ENCODE measurements around the gene RND2.
"Not testable (repeated sequence)": the region's sequence is repeated elsewhere in the genome, so short reads cannot be mapped to it uniquely, and the experiment has no call there.

RND2 gene

DNA sequence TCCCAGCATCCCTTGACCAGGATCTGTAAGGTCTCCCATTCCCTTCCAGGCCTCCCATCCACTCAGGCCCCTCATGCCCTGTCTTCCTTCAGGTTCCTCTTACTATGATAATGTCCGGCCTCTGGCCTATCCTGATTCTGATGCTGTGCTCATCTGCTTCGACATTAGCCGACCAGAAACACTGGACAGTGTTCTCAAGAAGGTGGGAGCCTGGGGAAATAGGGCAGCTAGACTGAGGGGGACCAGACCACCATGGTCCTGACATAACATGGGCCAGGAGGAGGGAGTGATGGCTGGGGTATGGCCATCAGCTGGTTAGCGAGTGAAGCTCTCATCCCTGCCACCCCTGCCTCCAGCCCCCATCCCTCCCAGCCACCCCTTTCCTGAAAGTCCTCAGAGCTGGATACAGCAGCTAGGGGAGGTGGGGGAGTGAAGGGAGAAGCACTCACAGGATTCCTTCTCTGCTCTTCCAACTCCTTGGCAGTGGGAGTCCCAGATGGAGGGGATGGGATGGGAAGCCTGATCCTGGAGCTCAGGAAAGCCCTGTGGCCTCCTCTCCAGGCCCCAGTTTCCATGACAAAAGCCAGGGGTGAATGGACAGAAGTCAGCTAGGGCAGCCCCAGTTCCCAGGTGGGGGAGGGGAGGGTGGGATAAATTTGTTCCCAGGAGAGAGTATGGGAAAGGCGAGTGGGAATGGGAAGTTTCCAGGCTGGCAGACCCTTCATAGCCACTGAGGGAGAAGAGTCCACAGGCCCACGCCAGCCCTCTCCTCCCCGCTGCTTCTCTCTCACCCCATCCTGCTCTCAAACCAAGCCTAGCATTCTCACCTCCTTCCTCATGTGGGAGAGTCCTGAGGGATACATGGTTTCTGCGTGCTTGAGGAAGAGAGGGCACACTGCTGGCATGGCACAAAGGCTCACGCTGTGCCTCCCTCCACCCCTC, 2.3 kb downstream of the RND2 start:
- no peak for DNase-seq

DNA sequence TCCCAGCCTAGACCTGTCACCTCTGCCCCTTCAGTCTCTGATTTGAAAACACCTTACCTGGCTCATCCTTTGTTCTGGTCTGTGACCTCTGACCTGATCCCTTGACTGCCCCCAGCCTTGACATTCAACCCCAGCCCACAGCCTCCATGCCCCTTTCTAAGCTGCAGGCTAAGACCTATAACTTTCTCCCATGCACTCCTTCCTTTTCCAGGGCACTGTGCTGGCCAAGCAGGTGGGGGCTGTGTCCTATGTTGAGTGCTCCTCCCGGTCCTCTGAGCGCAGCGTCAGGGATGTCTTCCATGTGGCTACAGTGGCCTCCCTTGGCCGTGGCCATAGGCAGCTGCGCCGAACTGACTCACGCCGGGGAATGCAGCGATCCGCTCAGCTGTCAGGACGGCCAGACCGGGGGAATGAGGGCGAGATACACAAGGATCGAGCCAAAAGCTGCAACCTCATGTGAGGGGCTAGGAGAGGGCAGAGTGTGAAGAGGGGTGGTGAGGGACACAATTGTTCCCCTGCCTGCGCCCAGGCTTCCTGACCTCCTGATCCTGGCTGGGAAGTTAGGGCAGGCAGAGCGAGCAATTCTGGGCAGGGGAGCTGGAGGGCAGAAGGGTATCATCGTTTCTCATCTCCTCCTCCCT, 3.3 kb downstream of the RND2 start:
- DNase-seq = no peak

DNA sequence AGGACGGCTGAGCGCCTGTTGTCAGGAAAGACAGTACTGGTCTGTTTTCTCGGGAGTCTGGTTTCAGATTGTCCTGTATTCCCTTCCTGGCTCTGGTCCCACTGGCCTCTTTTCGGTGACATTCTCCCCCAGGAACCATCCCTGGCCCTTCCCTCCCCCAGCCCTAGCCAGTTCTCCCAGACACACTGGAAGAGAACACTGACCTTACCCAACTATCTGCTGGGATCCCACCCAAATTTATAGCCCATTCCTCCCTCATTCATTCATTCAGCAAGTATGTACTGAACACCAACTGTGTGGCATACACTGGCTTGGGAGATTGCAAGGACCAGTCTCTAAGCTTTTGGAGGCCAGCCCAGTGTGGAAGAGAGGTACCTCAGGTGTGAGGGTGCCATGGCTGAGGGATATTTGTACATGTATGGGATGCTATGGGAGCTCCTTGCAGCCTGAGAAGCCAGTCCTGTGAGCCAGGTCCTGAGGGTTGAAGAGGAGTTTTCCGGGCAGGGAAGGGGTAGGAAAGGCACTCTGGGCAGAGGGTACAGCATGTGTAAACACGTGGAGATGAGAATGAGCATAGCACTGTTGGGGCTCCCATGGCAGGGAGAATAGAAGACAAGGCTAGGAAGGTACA, 5.2 kb downstream of the RND2 start:
- no peak for DNase-seq

DNA sequence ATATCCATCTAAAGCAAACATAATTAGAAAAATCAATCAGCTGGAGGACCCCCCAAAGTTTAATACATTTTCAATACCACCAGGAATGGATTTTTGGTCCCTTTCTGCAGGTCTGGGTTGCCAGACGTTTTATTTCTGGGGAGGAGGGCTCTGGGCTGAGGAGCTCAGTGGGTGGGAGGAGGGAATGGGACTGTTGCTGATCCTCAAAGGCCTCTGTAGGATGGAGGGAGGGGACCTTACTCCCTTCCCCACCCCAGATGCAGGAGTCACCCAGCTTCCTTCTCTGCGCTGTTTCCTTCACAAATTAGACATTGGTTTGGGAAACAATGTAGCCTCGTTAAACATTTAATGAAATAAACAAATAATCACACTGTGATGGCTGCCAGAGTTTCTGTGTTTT, 6.6 kb downstream of the RND2 start:
- no peak for DNase-seq

DNA sequence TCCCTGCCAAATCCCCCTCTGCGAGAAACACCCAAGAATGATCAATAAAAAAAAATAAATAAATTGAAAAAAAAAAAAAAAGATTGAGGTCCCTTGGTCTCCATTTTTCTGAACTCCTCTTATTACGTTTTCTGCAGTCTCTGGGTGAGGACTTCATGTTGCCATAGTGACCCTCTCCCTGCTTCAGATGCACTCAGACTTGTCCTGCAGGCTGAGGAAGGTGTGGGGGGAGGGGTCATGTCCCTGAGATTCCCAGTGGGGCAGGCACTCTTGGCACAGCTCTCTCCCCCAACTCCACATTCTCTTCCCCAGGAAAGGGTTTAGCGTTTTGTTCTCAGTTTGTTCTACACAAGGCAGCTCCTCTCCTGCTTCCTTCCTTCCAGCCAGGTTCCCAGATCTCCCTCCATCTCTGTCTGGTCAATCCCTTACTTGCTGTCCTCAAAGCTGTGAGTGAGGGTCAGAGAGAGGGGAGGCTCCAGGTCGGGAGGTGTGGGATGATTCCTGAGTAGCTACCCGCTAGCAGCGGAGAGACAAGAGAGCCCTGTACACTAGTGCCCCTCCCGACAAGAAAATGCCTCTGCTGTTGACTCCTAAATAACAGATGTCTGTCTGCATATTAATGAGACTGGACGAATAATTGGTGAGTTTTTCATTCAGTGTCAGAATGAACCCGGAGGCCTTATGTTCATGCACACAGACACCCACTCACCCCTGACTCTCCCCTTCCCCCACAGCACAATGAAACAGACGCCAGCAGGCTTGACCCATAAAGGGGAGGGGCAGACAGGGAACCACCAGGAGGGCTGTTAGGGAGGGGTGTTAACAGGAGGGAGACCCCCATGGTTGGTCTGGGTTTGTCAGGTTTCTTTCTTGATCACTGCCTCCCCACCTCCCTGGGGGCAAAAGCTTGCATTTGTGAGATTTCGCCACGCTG, 9.2 kb downstream of the RND2 start:
- no peak for DNase-seq

DNA sequence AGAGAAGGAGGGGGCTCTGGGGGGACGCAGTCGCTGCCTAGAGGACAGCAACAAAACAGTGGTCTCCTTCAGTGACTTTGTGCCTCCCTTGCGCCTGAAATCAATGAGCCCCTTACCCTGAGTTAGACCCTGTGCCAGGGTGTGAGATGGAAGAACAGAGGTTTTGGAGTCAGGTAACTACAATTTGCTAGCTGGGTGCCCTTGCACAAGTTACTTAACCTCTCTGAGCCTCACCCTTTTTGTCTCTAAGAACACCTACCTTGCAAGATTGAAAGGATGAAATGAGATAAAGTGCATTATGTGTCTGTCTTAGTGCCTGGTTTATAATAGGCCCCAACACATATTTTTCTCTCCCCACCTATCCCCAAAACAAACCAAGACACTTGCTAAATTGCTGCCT, 9.9 kb downstream of the RND2 start:
- no peak for DNase-seq

DNA sequence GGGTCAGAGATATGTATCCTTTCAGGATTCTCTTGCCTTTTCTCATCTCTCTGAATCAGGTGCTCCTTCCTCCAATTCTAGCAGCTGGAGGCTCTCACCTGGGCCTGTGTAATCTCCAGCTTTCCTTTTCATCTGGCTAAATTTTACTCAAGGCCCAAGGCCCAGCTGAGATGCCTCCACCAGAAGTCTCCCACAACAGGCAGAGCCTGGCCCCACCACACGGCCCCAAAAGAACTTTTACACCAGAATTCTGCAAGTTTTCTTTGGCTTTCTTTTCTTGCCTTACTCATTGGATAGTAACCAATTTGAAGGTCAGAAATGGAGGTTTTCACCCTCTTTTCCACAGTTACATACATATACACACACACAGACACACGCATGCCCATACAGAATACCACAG, 14.6 kb downstream of the RND2 start:
- DNase-seq = no peak

DNA sequence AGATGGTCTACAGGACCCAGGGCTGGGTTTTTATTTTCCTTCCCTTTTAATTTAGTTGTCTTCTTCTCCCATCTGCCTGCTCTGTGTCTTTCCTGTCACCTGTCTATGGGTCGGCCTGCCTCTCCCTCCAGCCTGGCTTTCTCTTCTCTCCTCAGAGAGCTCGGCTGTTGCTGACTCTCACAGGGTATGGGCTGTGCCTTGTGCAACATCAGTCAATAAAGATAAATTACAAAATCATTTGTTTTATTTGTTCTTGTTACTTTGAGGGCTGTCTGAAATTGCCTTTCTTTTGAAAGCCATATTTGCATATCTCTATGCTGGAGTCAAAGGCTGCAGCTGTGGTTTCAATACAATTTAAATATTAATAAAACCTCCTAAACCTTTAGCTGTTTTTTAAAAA, 15.6 kb downstream of the RND2 start:
- no peak for DNase-seq

DNA sequence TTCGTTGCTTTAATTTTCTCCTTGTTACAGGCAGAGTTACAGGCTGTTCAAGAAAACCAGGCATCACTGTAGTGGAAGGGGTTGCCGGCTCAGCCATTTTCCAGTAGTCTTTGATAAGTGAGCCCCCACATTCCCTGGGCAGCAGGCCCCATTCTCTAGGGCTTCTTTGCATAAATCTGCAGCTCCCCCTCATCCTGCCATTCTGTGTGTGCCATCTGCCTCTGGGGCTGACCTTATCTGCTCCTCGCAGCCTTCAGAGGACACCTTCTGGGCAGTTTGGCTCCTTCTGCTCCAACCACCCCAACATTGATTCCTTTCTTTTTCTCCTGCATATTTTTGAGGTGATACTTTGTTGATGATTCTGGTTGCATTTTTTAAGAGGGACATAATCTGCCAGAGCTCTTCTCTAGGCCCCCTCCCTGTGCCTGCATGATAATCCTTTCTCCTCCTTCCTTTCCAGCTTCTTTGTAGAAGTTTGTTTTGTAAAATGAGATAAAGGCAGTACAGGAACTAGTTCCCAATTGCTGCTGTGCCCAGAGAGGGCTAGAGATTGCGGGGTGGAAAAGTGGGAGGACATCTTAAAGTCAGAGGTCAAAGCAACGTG, 17.1 kb downstream of the RND2 start:
- no peak for DNase-seq

DNA sequence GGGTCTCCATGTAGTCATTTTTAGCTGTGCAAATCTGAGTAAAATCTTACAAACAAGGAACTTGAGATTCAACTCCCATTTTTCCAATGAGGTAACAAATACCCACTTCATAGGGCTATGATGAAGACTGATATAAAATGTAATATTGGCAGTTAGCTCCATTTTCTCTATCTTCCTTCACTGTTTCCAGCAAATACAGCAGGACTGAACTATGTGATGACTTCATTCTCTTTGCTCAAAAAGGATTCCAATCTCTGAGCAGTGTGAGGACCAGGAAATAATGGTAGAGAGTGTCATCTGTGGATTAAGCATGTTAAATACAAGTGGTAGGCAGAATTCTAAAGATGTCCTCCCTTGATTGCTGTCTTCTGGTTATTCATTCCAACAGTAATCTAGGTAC, 18.3 kb downstream of the RND2 start:
- DNase-seq = no peak

DNA sequence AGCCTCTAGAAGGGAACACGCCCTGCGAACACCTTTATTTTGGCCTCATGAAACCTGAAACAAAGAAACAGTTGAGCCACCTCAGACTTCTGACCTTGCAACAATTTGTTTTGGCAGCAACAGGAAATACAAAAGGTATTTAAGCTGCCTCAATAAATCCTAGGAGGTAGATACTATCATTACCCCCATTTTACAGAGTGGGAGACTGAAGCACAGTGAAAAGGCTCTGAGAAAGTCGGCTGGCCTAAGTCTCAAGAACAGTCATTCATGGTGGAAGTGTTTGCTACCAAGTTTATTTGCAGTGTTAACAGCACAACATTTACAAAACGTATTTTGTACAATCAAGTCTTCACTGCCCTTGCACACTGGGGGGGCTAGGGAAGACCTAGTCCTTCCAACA, 19.0 kb downstream of the RND2 start:
- no peak for DNase-seq

DNA sequence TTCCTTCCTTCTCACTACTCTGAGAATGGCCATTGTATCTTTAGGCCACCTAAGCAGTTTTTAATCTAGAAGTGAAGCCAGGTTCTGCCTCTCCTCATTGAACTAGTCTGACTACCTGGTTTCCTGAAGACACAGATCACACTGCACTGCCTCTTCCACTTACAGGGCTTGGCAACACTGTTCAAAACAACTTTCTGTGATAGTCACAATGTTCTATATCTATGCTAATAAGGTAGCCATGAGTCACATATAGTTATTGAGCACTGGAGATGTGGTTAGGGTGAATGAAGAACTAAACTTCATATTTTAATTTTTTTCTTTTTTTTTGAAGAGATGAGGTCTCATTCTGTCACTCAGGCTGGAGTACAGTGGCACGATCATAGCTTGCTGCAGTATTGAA, 26.9 kb downstream of the RND2 start:
- no peak for DNase-seq

DNA sequence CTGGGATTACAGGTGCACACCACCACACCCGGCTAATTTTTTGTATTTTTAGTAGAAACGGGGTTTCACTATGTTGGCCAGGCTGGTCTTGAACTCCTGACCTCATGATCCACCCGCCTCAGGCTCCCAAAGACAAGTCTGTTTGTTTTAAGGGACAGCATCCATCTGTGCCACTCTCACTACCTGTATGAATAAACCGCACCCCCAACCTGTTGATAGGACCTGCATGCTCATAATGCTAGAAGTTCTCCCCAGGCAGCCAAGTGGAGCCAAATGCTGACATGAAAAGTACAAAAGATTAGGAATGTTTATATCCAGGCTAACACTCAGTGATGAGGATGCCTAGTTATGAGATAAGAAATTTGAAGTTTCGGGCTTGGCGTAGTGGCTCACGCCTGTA, 28.0 kb downstream of the RND2 start:
- DNase-seq = not testable (repeated sequence)

DNA sequence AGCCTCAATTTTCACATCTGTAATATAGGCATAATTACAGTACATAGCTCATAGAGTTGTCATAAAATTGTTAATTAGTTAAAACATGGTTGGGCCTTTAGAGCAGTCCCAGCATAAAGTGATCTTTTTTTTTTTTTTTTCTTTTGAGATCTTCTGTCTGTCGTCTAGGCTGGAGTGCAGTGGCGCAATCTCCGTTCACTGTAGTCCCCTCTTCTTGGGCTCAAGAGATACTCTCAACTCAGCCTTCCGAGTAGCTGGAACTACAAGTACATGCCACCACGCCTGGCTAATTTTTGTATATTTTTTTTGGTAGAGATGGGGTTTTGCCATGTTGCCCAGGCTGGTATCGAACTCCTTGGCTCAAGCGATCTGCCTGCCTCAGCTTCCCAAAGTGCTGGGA, 31.0 kb downstream of the RND2 start:
- DNase-seq = no peak

DNA sequence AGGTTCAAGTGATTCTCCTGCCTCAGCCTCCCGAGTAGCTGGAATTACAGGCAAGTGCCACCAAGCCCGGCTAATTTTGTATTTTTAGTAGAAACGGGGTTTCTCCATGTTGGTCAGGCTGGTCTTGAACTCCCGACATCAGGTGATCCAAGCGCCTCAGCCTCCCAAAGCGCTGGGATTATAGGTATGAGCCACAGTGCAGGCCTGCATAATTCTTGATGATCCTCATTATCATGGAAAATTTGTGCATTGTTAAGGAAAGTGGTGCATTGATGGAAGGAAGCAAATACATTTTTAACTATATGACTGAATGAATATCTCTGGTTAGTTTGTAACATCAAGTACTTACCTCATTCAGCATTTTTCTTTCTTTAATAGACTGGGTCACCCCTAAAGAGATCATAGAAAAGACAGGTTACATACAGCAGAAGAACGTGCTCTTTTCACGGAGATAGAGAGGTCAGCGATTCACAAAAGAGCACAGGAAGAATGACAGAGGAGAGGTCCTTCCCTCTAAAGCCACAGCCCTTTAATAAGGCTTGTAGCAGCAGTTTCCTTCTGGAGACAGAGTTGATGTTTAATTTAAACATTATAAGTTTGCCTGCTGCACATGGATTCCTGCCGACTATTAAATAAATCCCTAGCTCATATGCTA, 38.1 kb downstream of the RND2 start:
- no peak for DNase-seq

DNA sequence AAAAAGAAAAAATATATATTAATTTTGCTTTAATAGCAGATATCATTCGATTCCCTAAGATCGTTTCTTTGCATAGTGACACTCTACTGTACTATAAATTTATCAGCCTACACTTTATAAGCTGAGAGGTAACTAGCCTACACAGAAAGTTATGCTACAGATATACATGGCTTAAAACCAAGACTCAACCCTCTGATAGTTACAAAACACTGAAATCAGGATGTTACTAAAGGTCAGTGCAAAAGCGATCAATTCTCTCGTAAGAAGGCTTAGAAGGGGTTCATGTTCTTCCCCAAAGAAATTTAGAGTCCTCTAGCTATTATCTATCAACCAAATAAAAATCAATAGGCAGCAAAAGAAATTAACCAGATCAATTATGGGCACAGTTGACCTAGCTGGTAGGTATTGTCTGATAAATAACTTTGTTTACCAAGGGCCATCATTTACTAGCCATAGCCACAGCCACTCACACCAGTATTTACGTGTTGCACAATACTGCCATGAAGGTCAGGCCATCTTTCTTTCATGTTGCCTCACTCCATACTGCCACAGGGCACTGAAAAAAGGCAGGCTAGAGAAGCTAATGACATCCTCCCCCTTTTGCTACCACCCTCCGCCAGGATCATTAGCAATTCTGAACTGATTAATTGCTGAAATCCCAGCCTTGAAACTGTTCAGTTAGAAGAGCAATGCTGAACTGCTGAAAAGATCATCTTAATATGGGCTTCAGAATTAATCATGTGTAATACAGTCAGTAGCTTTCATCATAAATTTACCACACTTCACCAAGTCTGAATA, 43.7 kb downstream of the RND2 start:
- DNase-seq = no peak

DNA sequence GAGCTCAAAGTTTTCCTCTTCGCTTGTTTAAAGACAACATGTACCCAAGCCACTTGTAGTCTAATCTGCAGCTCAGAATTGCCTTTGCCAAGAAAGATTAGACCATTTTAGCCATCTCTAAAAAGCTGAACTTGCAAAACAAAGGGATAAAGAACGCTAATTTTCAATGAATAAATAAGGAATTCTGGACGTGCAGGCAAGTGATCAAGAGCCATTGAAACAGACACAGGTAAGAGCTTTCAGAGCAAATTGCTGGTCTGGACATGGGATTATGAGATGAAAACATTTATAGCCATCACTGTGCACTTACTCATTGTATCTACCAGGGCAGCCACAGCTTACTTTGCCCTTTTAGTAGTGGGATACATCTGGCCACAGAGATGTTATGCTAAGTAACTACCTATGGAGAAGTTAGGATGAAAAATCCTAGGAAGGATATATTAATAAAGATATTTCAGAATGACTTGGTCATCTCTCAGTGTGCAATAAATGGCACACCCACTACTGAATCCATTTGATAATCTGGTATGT, 44.4 kb downstream of the RND2 start:
- no peak for DNase-seq

DNA sequence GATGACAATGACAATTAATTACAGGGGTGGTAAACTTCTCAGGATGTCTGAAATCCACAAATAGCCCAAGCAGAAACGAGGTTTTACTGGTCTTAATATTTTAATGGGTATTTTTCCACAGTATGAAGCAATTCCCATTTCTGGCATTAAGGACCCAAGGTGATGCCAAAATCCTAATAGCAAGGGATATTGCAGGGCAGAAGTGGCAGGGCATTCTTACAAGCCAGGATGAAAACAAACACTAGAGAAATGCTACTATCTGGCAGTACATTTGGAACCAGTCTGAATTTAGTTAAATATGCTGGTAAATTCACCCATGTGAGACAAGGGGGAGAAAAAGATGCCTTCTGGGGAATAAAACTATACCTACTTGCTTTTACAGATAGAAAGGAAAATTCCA, 45.2 kb downstream of the RND2 start:
- DNase-seq = no peak

DNA sequence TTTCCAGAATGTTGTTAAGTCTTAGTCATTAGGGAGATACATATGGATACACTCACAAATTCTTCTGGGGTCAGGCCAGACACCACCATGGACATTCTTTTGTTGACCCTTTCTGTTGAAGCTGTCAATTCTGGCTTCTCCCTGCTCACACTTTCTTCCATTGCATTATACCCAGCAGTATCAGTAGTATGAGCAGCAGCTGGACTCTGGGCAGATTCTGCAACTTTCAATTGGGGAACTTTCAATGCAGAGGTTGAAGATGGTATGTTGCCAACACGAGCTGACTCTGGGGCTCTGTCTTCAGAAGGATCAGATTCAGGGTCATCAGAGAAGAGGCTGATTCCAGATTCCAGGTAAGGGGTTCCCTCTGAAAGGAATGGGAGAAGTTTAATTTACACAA, 45.8 kb downstream of the RND2 start:
- no peak for DNase-seq

DNA sequence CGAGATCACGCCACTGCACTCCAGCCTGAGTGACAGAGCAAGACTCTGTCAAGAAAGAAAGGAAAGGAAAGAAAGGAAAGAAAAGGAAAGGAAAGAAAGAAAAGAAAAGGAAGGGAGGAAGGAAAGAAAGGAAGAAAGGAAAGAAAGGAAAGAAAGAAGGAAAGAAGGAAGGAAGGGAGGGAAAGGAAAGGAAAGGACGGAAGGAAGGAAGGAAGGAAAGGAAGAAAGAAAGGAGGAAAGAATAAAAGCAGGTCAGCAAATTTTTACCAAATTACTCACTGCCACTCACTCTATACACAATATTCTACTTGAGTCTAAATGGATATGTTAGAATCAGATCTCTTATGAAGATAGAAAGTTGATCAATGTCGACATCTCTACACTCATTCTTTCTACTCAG, 49.8 kb downstream of the RND2 start:
- DNase-seq = no peak

Measured in NCI-H345 (cell line).